ENCODE results near the gene FRMD5.

FRMD5 gene

GRCh38 chr15:43928152-43928551, 266.9 kb downstream of the FRMD5 start:
- no peak for DNase-seq (ENCODE audit: low read depth in 2 of 2)

DNA sequence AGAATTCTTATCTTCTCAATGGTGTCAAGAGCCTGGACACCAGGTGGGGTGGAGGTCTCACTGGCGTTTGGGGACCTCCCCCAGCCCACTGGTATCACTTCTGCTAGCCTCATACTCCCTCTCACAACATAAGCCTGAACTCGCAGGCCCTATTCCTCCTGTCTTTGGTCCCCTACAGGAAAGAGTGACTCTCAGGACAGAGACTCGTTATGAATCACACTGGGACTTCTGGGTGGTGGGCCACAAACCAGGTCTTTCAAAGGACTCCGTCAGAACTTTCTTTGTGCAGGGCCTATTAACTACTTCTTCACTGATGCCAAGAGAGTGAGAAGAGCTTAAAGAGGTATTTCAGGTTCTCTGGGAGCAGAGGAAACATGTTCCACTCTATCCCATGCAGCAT, 267.9 kb downstream of the FRMD5 start:
- DNase-seq (ENCODE audit: low read depth in 2 of 2): no peak

DNA sequence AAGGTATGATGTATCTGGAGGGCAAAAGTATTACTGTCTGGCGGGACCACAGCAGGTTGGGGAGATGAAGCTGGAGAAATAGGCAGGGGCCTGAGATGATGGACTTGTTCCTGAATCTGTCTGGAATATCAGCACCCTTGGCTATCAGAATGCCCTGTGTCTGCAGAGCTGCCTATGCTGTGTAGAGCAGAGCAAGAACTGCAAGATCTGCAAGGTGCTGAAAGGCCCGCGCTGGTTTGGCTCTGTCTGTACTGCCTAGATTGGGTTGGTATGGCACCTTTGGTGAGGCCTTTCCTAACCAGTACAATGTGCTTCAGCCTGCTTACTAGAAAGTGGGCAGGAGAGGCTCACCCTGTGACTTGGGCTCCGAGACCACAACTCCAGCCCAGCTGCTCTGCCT, 271.5 kb downstream of the FRMD5 start:
- no peak for DNase-seq (ENCODE audit: low read depth in 2 of 2)

GRCh38 chr15:43922021-43922420, 273.1 kb downstream of the FRMD5 start:
- no peak for DNase-seq (ENCODE audit: low read depth in 2 of 2)

GRCh38 chr15:43920815-43921214, 274.3 kb downstream of the FRMD5 start:
- DNase-seq (ENCODE audit: low read depth in 2 of 2): no peak

DNA sequence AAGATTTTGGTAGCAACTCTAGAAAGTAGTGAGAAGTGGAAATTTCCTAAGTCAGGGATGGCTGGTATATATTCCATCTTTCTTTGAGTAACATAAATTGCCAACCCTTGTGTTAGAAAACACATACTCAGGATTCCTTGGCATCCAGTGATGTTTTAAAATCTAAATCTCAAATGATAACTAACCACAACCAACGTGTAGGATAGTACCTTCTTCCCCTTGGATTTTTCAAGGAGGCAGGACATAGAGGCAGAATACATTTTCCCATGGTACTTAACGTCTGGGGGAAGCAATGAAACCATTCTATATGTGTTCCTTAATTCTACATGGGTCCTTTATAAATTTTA, 274.8 kb downstream of the FRMD5 start:
- DNase-seq (ENCODE audit: low read depth in 2 of 2): no peak

DNA sequence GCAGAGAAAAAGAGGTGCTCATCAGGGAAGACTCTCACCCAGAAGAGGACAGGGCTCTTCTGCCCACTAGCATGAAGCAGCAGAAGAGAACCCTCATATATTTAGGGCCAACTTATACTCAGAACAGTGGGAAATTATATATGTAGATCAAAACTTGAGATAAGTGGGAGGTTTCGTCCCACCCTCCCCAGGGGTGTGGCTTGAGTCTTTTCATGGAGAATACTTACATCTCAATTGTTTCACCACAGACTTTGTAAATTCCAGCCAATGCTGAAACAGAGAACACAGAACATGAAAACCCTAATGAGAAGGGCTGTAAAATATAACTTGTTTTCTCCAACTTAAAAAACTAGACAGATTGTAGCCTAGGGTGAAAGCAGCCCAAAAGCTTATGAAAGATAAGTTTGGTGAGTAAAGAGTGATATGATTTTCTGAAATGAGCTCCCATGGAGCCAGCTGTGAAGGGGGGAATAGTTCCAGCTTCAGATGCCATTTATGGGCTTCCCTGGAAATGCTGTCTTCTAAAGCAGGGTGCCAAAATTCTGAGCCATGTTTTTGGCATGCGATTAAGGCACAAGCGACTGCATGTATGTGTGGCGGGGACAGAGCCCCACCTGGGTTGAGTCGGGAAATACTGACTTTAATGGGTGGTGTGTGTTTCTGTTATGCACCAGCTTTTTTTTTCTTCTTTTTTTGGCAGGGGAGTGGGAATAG, 275.4 kb downstream of the FRMD5 start:
- no peak for DNase-seq (ENCODE audit: low read depth in 2 of 2)

- no peak for DNase-seq (ENCODE audit: low read depth in 2 of 2)
Measured at GRCh38 chr15:43918717-43919116, 276.4 kb downstream of the FRMD5 start.

DNA sequence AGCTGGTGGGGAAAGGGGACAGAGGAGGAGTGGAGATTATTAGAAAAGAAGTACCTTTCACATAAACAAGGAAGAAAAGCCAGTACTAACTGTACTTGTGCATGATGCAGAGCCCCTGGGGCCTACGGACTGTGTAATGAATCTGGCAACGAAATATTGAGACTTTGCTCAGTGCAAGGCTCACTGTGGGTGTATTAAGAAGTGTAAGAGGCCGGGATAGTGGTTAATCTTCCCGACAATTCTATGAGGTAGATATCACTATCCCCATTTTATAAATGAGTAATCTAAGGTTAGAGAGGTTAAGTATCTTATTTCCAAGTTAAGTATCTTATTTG, 278.8 kb downstream of the FRMD5 start:
- no peak for DNase-seq (ENCODE audit: low read depth in 2 of 2)

DNA sequence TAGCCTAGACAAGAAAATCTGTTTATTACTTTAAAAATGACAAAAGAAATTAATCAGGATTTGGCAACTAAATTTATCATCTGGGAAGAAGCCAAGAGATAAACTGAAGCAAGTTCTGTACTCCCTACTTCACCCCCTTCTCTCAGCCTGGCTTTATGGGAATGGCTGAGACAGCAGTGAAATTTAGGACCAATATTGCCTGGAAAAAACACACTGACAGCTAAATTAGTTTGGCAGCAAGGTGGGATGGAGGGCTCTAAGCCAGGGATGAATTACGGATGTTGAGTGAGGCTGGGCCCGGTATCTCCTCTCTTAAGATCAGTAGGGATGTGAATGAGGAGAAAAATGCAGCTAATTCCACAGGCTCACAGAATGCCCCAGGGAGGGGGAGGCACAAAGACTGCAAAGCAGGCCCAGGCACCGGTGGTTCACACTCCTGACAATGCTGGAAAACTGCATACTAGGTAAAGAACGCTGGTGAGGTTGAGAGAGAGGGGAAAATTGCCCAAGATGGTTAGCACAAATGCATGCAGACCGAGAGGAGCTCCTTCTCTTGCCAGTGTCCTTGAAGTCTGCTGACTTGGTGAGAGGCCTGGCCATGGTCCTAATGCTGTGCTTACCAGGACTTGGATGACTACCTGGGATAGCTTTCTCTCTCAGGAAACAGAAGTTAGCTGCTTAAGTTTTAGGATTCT, 279.3 kb downstream of the FRMD5 start:
- no peak for DNase-seq (ENCODE audit: low read depth in 2 of 2)

DNA sequence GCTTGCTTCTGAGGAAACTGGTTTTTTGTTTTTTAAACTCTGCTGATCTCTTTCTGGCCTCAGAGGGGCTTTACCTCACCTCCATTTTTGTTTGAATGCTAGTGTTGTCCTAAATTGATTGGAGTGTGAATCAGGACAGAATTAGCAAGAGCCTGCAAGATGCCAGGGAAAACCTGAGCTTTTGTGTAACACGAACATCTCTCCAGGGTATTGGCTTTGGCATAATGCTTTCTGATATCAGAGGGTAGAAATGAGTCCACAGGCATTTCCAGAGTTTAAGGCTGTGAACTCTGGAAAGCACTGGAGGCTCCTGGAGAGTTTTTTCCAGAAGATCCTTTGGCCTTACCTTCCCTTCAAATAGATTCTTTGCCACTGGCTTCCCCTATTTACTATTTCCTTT, 281.1 kb downstream of the FRMD5 start:
- DNase-seq (ENCODE audit: low read depth in 2 of 2): no peak

DNA sequence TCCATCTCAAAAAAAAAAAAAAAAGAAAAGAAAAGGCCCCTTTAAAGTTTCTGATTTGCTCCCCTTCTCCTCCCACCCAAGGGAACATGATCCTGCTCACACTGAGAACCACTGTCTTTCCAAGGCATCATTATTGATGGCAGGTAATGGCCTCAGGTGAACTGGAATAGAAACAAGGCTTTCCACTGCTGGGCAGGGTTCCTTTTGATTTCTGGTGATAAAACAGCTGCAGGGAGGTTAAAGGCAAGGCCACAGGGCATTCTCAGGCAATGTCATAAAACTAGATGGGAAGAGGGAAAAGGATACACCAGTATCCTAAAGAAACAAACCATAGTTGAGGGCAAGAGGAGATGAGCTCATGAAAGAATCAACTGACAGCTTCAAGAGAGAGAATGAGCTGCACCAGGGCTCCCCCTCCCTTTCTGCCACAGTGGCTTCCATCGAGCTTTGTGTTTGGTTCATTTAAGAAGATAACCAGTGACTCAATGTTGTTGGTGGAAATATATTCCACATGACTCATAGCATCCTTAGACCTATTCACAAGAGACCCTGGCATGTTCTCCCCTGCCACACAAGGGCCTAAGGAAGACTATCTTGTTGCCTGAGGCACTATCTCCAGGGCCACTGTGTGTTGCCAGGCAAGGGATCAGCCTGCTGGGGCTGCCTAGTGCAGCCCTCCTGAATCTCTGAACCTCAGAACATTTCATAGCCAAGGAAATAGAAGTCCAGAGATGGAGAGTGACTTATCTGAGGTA, 281.9 kb downstream of the FRMD5 start:
- DNase-seq (ENCODE audit: low read depth in 2 of 2): no peak

DNA sequence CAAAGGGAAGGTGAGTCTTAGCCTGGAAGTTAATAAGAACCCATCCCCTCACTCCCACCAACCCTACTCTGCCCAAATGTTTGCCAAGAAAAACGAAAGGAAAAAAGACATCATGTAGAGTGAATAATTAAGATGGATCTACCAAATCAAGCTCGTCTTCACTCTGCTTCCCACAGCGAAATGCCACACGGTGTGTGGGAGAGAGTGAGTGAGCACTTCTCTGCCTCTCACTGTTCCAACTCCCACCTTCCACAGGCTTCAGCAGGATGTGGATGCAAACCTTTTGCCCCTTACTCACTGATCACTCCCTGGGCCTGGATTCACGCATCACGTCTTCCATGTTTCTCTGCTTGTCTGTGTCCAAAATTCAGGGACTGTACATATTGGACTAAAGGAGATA, 282.9 kb downstream of the FRMD5 start:
- DNase-seq (ENCODE audit: low read depth in 2 of 2): no peak

DNA sequence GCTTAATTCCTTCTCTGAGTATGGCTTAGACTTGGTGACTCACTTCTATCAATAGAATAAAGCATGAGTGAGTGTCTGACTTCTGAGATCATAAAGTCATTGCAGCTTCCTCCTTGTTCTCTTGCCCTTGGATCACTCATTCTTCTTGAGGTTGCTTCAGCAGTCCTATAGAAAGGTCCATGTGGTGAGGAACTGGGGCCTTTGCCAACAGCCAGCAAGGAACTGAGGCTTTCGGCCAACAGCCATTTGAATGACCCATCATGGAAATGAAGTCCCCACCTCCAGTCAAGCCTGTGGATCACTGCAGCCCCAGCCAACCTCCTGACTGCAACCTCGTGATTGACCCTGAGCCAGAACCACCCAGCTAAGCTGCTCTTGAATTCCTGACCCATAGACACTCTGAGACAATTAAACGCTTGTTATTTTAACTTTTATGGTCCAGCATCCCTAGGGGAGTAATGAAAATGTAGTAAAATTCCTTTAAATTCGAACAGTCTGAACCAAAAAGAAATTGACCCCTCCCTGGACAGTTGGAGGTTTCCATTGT, 283.8 kb downstream of the FRMD5 start:
- DNase-seq (ENCODE audit: low read depth in 2 of 2): no peak

DNA sequence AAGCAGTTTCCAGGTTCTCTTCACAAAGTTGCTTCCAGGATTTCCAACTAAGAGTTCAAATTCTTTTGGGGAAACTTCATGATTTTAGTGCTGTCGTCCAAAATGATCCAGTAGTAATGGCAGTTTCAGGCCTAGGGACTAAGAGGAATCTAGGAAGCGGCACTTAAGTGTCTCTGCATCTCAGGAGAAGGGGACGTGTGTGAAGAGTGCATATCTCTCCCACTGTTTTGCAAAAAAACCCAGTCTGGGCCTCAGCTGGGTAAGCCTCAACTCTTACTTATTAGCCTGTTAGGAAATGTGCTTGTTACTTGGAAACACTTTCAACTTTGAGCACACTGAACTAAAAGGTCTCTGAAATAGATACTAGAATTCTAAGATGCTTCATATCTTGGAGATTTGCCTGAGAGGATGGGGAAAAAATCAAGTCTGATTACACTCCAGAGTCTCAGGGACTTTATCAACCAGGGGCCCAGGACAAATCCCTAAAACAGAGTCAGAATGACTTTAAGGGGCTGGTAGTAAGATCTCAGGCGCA, 286.5 kb downstream of the FRMD5 start:
- DNase-seq (ENCODE audit: low read depth in 2 of 2): no peak

- DNase-seq (ENCODE audit: low read depth in 2 of 2): no peak
Measured at GRCh38 chr15:43905755-43906154, 289.3 kb downstream of the FRMD5 start.

DNA sequence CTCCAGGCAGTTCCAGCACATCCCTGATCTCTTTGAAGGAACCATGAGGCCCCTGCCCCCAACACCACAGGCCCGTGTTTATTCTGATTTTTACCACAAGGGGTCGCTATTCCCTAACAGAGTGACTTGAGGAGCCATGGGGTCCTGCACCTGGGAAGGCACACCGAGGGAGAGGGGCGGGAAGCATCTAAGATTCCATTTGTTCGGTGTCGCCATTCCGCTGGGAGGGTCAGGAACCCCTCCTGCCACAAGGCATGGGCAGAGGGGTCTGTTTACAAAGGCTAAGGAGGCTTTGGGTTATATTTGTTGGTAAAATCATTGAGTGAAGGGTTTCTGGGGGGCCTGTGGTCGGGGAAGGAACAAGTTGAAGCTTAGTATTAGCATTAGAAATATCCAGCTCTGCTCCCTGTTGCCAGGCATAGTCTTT, 291.2 kb downstream of the FRMD5 start:
- DNase-seq (ENCODE audit: low read depth in 2 of 2): peak in 1 of 2 donors; percentile 13

DNA sequence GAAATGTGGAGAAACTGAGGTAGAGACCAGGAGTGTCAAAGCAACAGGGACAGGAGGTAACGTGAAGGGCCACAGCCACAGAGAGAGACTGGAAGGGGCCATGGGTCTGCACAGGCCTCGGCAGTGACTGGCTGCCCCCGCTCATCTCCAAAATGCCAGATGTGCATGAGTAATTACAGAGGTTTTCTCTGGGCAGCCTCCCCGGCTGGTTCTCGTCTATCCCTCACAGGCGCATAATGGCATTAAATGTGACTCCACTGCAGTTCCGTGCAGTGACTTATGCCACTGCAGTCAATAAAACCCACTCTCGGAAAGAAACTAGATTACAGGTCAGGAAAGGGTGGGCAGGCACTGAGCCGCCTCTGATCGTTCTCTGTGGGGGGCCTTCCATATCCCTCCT, 293.6 kb downstream of the FRMD5 start:
- DNase-seq (ENCODE audit: low read depth in 2 of 2): no peak

- no peak for DNase-seq (ENCODE audit: low read depth in 2 of 2)
Measured at GRCh38 chr15:43900996-43901395, 294.1 kb downstream of the FRMD5 start.

DNA sequence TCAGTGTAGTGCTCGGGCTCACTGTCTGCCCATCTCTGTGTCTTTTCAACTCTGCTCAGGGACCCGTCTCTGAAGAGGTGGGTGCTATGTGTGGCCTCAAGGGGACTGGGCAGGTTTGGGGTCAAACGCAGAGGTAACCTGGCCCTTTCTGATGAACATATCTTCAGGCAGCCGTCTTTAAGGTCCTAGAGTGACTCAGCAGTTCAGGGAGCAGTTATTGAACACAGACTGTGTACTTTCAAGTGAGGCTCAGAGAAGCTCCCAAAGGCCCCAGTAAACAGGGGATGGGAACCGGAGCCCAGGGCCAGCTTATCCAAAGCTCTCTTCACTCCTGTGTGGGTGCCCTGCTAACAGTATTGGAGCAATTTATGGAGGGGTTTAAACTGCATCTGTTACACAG, 295.1 kb downstream of the FRMD5 start:
- DNase-seq (ENCODE audit: low read depth in 2 of 2): no peak

GRCh38 chr15:43898891-43899290, 296.2 kb downstream of the FRMD5 start:
- no peak for DNase-seq (ENCODE audit: low read depth in 2 of 2)

DNA sequence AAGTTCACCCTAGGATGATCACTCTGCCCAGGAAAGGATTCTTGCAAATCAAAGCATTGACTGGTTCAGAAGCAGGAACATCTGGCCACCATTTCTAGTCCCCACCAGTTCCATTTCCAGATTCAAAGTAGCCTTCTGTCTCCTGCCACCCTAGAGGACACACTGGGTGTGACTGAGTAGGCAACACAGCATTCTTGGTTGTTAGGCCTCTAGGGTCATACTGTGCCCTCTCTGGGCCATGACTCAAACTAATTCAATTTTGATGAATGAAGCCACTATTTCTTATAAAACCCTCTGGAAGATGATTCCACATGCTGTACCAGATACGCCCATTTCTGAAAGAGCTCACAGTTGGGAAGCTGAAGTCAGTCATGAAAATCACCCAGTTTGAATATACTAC, 298.5 kb downstream of the FRMD5 start:
- DNase-seq (ENCODE audit: low read depth in 2 of 2): no peak

- no peak for DNase-seq (ENCODE audit: low read depth in 2 of 2)
Measured at GRCh38 chr15:43895586-43895985, 299.5 kb downstream of the FRMD5 start.
